ENCODE data around the gene HIP1.
"Not testable (repeated sequence)": the region's sequence is repeated elsewhere in the genome, so short reads cannot be mapped to it uniquely, and the experiment has no call there.

The HIP1 gene

GRCh38 chr7:75608451-75609122, 130.2 kb downstream of the HIP1 start:
- FAIRE-seq = no peak

- FAIRE-seq = no peak
These were observed 134.3 kb downstream of the HIP1 start for GRCh38 chr7:75604408-75604807.

DNA sequence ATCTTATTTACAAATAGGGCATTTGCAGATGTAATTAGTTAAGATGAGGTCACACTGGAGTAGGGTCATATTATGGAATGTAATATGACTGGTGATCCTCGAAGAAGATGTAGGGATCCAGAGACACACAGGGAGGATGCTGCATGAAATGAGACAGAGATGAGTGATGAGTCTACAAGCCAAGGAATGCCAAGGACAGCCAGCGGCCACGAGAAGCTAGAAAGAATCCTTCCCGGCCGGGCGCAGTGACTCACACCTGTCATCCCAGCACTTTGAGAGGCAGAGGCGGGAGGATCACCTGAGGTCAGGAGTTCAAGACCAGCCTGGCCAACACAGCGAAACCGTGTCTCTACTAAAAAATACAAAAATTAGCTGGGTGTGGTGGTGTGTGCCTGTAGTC, 135.9 kb downstream of the HIP1 start:
- FAIRE-seq = not testable (repeated sequence)

GRCh38 chr7:75601539-75601938, 137.2 kb downstream of the HIP1 start:
- FAIRE-seq = no peak

- FAIRE-seq = not testable (repeated sequence)
These were observed 138.0 kb downstream of the HIP1 start for GRCh38 chr7:75600748-75601147.

GRCh38 chr7:75599244-75599781, 139.4 kb downstream of the HIP1 start:
- no peak for FAIRE-seq

DNA sequence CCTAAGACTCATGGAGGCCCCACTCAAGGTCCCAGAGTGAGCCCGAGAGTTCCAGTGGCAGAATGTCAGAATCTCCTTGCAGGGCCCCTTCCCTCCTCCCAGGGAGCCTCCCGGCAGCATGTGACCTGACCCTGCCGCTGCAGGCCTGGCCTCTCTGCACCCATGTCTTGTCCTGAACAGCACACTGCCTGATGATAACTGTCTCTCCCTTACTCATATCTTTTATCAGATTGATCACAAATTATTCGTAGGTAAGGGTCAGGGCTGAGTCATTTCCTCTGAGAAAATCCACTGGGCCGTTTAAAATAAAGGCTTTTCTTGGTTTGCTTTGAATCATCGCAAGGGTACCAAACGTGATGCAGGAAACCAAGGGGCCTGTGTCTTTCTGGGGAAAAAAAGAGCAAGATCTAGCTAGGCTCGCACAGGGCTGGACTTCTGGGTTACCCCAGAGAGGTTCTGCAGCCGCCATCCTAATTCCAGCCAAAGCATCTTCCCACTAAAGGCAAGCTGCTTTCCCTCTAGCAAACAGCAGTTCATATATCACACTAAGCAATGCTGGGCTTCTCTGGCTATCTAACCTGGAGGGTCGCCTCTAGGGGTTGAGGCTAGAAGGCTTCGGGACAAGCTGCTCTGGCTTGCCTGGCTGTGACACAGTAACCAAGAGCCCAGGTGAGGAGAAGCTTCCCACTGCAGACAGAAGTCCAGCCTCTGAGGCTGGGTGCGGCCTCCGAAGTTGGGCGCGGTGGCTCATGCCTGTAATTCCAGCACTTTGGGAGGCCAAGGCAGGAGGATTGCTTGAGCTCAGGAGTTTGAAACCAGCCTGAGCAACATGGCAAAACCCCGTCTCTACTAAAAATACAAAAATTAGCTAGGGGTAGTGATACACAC, 141.8 kb downstream of the HIP1 start:
- no peak for FAIRE-seq

DNA sequence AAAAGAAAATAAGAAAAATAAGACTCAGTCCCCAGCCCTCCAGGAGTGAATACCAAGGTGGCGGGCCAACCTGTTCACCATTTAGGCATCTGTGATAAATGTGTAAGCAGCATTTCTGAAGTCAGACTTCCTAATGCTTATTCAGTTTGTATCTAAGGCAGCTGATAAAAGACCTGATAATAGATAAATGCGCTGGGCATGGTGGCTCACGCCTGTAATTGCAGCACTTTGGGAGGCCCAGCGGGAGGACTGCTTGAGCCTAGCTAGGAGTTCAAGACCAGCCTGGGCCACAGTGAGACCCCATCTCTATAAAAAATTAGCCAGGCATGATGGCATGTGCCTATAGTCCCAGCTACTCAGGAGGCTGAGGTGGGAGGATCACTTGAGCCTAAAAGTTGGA, 143.0 kb downstream of the HIP1 start:
- no peak for FAIRE-seq

- FAIRE-seq = not testable (repeated sequence)
These were observed 145.1 kb downstream of the HIP1 start for GRCh38 chr7:75593500-75594184.

DNA sequence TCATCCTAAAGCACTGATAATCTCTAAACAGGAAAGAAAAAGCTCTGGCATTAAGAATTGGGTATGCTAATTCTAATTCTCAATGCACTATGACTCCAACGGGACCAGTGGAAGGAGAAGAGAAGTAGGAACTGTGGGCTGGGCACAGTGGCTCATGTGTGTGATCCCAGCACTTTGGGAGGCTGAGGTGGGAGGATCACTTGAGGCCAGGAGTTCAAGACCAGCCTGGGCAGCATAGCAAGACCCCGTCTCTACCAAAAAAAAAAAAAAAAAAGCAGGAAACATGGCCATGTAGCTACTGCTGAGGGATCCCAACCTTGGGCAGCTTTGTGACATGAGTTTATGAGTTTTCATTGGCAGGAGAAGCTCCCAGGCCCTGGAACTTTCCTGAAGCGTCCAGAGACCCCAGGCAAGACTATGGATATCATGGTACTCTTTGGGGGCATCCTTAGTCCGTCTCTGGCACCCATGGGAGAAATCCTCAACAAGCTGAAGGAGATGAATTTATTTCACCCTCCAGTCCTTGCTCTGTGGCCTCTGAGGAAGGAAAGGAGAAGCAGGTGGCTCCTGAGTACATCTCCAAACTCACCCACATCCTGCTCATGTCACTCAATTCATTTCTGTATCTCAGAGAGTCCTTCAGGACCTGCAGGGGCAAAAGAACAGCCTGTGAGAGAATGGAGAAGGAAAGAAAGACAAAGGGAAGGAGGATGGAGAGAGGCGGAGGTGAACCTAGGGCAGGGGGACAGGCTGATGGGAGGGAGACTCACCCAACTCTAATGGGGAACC, 147.1 kb downstream of the HIP1 start:
- FAIRE-seq = no peak

GRCh38 chr7:75590373-75591005, 148.3 kb downstream of the HIP1 start:
- FAIRE-seq = no peak

- FAIRE-seq = no peak
These were observed 154.4 kb downstream of the HIP1 start for GRCh38 chr7:75584354-75584753.

GRCh38 chr7:75583255-75583654, 155.5 kb downstream of the HIP1 start:
- no peak for FAIRE-seq

DNA sequence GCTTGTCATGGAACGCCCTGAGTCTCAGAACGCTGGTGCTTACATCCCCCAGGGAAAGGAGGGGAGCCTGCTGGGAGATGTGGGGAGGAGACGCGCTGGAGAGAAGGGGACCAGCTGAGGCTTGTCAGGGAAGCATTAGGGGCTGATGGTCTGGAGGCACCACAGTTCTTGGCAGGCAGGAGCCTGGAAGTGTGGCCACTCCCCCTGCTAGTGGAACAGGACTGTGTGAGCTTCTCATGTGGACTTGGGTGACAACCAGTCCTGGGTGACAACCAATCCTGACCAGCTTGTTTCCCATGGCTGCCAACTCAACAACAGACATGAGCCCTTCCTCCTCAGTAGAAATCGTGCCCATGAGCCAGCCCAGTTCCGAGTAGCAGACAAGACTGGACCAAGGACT, 158.8 kb downstream of the HIP1 start:
- no peak for FAIRE-seq

- no peak for FAIRE-seq
These were observed 160.7 kb downstream of the HIP1 start for GRCh38 chr7:75578081-75578480.

DNA sequence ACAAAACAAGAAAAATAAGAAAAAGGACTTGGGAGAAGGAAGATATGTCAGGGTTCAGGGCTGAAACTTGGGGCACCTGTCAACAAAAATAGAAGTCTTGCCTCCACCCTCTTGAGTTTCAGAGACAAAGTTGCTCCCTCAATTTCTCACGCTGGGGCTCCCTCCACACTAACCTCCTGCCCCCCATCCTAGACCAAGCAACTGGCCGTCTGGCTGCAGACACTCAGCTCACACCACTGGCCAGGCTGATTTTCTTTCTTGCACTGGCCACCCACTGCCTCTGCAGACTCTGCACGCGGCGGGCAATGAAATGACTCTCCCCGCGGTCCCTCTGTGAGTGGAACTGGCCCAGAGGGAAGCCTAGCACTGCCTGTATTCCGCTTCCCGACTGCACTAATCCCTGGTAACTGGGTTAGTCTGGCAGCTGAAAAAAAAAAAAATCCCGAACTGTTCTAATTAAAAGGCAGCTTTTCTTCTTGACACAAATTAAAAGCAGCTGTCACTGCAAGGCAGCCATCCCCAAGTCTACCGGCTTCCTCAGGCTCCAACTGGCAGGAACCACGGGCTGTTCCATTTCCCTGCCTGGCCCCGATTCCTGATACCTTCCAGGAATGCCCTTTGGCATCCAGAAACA, 163.1 kb downstream of the HIP1 start:
- FAIRE-seq = no peak

- FAIRE-seq = no peak
These were observed 165.2 kb downstream of the HIP1 start for GRCh38 chr7:75573477-75574019.

DNA sequence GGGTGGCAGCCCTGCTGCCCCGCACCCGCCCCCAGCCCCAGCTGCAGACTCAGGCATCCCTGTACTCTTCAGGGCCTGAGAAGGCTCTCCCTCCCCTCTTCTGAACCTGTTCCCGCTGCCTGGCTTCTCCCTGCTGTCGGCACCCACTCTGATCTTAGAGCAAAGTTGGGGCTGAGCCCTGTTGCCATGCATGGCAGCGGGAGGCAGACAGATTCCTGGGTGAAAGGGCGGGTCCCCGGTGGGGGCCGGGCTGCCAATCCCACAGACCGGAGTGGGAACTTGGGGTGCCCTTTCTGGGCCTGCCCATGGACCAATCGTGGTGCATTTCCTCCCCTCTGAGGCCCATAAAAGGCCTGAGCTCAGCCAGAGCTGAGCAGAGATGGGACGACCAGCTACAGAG, 165.9 kb downstream of the HIP1 start:
- no peak for FAIRE-seq

GRCh38 chr7:75572396-75572795, 166.3 kb downstream of the HIP1 start:
- no peak for FAIRE-seq

DNA sequence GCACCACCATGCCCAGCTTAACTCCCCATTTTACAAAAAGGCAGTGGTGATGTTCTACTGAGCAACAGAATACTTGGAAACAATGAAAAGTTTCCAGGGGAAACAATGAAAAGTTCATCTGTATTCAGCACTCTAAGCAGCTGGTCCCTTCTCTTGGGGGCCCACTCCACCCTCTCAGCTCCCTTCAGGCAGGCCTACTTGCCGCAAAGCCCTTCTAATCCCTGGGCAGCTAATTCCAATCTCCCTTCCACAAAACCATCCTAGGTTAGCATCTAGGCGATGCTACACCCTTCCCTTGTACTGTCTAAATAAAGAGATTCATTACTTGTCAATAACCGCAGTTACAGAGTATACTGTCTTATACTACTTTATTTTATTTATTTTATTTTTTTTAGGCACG, 167.5 kb downstream of the HIP1 start:
- FAIRE-seq = no peak

DNA sequence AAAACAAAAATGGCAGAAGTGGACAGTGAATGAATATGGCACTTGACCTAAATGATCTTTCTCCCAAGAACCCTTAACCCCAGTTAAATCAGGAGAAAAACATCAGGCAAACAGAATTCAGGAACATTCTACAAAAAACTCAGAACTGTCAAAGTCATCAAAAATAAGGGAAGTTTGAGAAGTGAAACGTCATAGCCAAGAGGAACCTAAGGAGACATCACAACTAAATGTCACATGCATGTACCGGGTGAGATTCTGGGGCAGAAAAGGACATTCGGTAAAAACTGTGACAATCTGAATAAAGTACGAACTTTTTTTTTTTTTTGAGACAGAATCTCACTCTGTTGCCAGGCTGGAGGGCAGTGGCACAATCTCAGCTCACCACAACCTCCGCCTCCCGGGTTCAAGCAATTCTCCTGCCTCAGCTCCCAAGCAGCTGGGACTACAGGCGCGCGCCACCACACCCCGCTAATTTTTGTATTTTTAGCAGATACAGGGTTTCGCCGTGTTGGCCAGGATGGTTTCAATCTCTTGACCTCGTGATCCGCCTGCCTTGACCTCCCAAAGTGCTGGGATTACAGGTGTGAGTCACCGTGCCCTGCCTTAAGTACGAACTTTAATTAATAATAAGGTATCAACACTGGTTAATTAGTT, 169.0 kb downstream of the HIP1 start:
- not testable (repeated sequence) for FAIRE-seq

All from G401.6 (cell line).